SH-SY5Y (cell line): ENCODE data around the gene PLPPR5.

Experiments used
- GATA2 ChIP-seq: IDR thresholded peaks from 2 replicates; pipeline ENCODE4 v1.6.1; 2011; ENCODE audit warnings: mild to moderate bottlenecking, low read depth, low read length
- GATA3 ChIP-seq: IDR thresholded peaks from 2 replicates; pipeline ENCODE4 v1.6.1; 2011; ENCODE audit warnings: low read depth, mild to moderate bottlenecking, low read length, moderate library complexity

DNA sequence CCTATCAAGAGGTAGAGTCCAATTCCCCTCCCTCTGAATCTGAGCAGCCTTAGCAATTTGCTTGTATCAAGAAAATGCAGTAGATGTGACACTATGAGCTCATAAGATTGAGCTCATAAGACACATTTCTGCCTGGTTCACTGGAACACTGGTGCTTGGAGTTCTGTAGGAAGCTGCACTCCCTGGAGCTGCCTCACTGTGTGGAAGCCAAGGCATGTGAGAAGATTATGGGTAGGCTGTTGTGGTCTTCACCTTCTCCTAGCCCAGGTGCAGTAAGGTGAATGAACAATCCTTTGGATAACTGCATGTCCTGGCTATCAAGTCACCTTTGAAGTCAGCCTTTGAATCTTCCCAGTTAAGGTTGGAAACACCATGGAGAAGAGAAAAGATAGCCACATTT is 67.3 kb downstream of the PLPPR5 start:
- TF ChIP-seq GATA2 (no peak), GATA3 (no peak)
